NT2/D1 (cell line): Measurements from ENCODE around the gene ADORA1.

Experiments used
- YY1 ChIP-seq: IDR thresholded peaks from 2 replicates; pipeline ENCODE4 v1.6.1; 2011; ENCODE audit not compliant: insufficient read length, insufficient read depth
- ZNF274 ChIP-seq: IDR thresholded peaks from 2 replicates; pipeline ENCODE4 v1.6.1; 2011; ENCODE audit warnings: mild to moderate bottlenecking, low read depth, low read length

GRCh38 chr1:203147376-203147775 lies 19.9 kb downstream of the ADORA1 start:
- TF ChIP-seq ZNF274 (no peak), YY1 (no peak)
